Epithelial cell of umbilical artery (primary cell): ENCODE measurements around the gene SLC43A3. TPM values are rescaled to one million over a fixed set of nuclear protein-coding genes. Genes with fewer than 3 reads are reported as not detected.

Source experiments
- total RNA-seq: library from RNA; depleted of rRNA; stranded (reverse); fragments of >200 nt; gene quantifications from 2 replicates; pipeline ENCODE4 v1.2.3, GENCODE V29; 2014

SLC43A3 gene
- total RNA-seq, result 75.7 and 82.2 TPM in 2 replicates

GRCh38 chr11:57426929-57427726, at the start of gene SLC43A3:
SLC43A3 (minus strand) TSS chr11:57427121; CDS start chr11:57426172, 949 bp downstream.

DNA sequence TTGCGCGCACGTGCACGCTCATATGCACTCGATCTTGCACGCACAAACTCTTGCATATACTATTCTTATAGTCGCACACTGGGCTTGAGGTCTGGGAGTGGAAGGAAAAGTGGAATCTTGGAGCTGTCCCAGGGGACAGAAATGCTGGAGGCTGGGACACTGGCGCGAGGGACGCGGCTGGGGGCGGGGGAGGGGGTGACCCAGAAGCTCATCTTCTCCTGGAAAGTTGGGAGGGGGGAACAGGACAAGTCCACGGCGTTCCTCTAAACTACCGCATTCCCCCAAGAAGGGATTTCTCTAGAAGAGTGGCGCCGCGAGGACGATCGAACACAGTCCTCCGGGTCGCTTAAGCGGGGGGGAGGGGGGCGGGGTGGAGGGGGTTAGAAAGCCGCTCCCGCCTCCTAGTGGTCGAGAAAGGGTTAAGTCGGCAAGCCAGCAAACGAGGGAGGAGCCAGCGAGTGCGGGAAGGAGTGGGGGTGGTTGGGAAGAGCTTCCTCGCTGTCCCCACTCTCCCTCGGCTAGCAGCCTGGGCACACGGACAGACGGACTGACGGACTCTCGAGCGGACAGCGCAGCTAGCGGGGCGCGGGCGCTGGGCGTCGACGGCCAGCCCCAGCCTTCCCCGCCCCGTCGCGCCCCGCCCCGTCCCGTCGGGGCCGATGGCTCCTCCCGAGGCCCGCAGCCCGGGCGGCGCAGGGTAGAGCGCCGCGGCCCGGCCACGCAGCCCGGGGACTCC, 33.3 kb upstream of the SLC43A3 start, which contains the start of gene RTN4RL2:
Gene RTN4RL2 (plus strand): TSS at position 507 of the 736 bp plus-strand sequence. CDS start 338 bp downstream, outside the sequence.

DNA sequence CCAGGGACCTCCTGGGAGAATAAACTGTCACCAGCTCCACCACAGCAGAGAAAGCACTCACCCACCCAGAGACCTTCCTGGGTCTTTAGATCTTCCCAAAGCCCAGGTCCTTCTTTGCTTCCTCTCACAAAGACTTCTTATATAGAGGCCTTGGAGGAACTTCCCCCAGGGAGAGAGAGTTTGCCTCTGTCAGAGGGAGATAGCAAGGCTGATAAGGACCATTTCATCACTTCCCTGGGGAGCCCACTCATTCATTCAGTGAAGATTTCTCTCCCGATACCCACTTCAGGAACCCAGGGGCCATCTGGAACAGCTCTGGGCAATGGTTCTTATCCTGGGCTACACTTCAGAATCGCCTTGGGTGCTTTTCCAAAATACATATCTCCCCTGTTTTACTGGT, 36.4 kb downstream of the SLC43A3 start, which contains the start of gene PRG2:
Gene PRG2 (minus strand): TSS at position 116 of the 400 bp plus-strand sequence. CDS start 706 bp downstream, outside the sequence.

DNA sequence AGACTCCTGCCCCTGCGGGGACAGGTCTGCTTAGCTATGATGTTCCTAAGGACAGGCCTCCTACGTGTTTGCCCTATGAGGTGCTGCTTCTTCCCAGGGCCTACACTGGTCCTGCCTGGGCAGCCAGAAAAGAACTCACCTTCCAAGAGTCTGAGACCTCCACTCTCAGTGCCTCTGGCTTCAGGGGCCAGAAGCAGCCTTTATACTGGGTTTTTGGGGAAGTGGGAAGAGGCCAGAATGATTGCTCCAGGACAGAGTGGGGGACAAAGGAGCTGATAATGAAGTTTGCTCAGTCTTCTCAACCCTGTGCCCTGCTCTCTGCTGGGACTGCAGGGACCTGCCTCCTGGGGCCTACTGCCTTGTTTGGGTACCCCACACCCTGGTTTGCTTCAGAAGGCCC, 45.9 kb downstream of the SLC43A3 start, which contains the start of gene PRG3:
Gene PRG3 (minus strand): TSS at position 176 of the 400 bp plus-strand sequence. CDS start 442 bp downstream, outside the sequence.

Other genes with a start within 250 kb of the SLC43A3 start
- gene LRRC55, start 245.2 kb downstream of the SLC43A3 start, total RNA-seq, result not detected in 2 replicates
- gene APLNR, start 189.9 kb downstream of the SLC43A3 start, total RNA-seq, result not detected in 2 replicates
- gene TNKS1BP1, start 102.2 kb downstream of the SLC43A3 start, total RNA-seq, result 60.0 and 84.8 TPM in 2 replicates
- 83.5 and 83.6 TPM in 2 replicates for gene SSRP1, start 91.2 kb downstream of the SLC43A3 start, total RNA-seq
- not detected in 2 replicates for gene P2RX3, start 88.8 kb downstream of the SLC43A3 start, total RNA-seq
- gene PRG3, start 46.0 kb downstream of the SLC43A3 start, total RNA-seq, result not detected in 2 replicates
- 0.30 TPM in 1 of 2 replicates, not detected in the other for gene PRG2, start 36.5 kb downstream of the SLC43A3 start, total RNA-seq
- gene RTN4RL2, start 33.4 kb upstream of the SLC43A3 start, total RNA-seq, result under 0.01 and 0.15 TPM in 2 replicates
- 13.6 and 17.2 TPM in 2 replicates for gene SLC43A1, start 88.6 kb upstream of the SLC43A3 start, total RNA-seq
- 65.0 and 81.3 TPM in 2 replicates for gene TIMM10, start 103.6 kb upstream of the SLC43A3 start, total RNA-seq
- not detected in 2 replicates for gene SMTNL1, start 110.5 kb upstream of the SLC43A3 start, total RNA-seq
- 17.9 and 76.9 TPM in 2 replicates for gene UBE2L6, start 140.6 kb upstream of the SLC43A3 start, total RNA-seq
- gene SERPING1, start 170.6 kb upstream of the SLC43A3 start, total RNA-seq, result under 0.01 and 0.46 TPM in 2 replicates
- under 0.01 TPM in 1 of 2 replicates, not detected in the other for gene YPEL4, start 222.8 kb upstream of the SLC43A3 start, total RNA-seq
- 28.3 and 31.5 TPM in 2 replicates for gene CLP1, start 230.6 kb upstream of the SLC43A3 start, total RNA-seq
- gene ZDHHC5, start 241.0 kb upstream of the SLC43A3 start, total RNA-seq, result 24.7 and 33.3 TPM in 2 replicates